ENCODE data around the gene C6orf47. TPM values are rescaled to one million over a fixed set of nuclear protein-coding genes. Genes with fewer than 3 reads are reported as not detected.
A peak's percentile ranks its signal among the peaks of the same experiment; 100 is the strongest.

Gene C6orf47
- total RNA-seq, 1 donor from 2014 or later = 19.6 TPM

- DNase-seq (ENCODE audit: extremely low read depth, low read depth, low spot score) = no peak
Observed at GRCh38 chr6:31662124-31662723, 1.6 kb upstream of the C6orf47 start.

GRCh38 chr6:31661262-31662123 is 915 bp upstream of the C6orf47 start:
- DNase-seq (ENCODE audit: extremely low read depth, low read depth, low spot score) = no peak

- DNase-seq (ENCODE audit: extremely low read depth, low read depth, low spot score) = no peak
Observed at GRCh38 chr6:31659649-31660380, 763 bp downstream of the C6orf47 start.

- DNase-seq (ENCODE audit: extremely low read depth, low read depth, low spot score) = no peak
Observed at GRCh38 chr6:31658983-31659648, 1.5 kb downstream of the C6orf47 start.

- DNase-seq (ENCODE audit: extremely low read depth, low read depth, low spot score) = no peak
Observed at GRCh38 chr6:31658158-31658688, 2.4 kb downstream of the C6orf47 start.

- no peak for DNase-seq (ENCODE audit: extremely low read depth, low read depth, low spot score)
Observed at GRCh38 chr6:31657406-31658157, 3.0 kb downstream of the C6orf47 start.

- no peak for DNase-seq (ENCODE audit: extremely low read depth, low read depth, low spot score)
Observed at GRCh38 chr6:31655349-31656237, 5.0 kb downstream of the C6orf47 start, which contains the start of gene APOM. TSS of gene APOM (plus strand) at chr6:31655894. CDS start at chr6:31655967, 73 bp downstream.

- no peak for DNase-seq (ENCODE audit: extremely low read depth, low read depth, low spot score)
Observed at GRCh38 chr6:31654574-31655348, 5.8 kb downstream of the C6orf47 start.

GRCh38 chr6:31652925-31653724 is 7.5 kb downstream of the C6orf47 start:
- no peak for DNase-seq (ENCODE audit: extremely low read depth, low read depth, low spot score)

- peak; percentile 55 for DNase-seq (ENCODE audit: extremely low read depth, low read depth, low spot score)
Observed at GRCh38 chr6:31651602-31652191, 8.9 kb downstream of the C6orf47 start.

GRCh38 chr6:31645325-31645724 is 15.3 kb downstream of the C6orf47 start:
- DNase-seq (ENCODE audit: extremely low read depth, low read depth, low spot score) = no peak

GRCh38 chr6:31643818-31644454 is 16.6 kb downstream of the C6orf47 start:
- no peak for DNase-seq (ENCODE audit: extremely low read depth, low read depth, low spot score)

GRCh38 chr6:31642798-31643570 is 17.6 kb downstream of the C6orf47 start:
- DNase-seq (ENCODE audit: extremely low read depth, low read depth, low spot score) = no peak

- DNase-seq (ENCODE audit: extremely low read depth, low read depth, low spot score) = no peak
Observed at GRCh38 chr6:31641370-31641769, 19.2 kb downstream of the C6orf47 start.

- DNase-seq (ENCODE audit: extremely low read depth, low read depth, low spot score) = no peak
Observed at GRCh38 chr6:31640612-31641011, 20.0 kb downstream of the C6orf47 start.

- DNase-seq (ENCODE audit: extremely low read depth, low read depth, low spot score) = no peak
Observed at GRCh38 chr6:31639449-31639861, 21.1 kb downstream of the C6orf47 start.

All from glomerular endothelial cell (primary cell).